Kasumi-1 (cell line): ENCODE results near the gene UGT3A1.
"Not testable (repeated sequence)": the region's sequence is repeated elsewhere in the genome, so short reads cannot be mapped to it uniquely, and the experiment has no call there.

ENCODE experiments used
- DNase-seq, 2 experiments: peaks; one replicate each; lab custom pipeline; 2025; lab: John Stamatoyannopoulos, UW

UGT3A1 gene, protein sequence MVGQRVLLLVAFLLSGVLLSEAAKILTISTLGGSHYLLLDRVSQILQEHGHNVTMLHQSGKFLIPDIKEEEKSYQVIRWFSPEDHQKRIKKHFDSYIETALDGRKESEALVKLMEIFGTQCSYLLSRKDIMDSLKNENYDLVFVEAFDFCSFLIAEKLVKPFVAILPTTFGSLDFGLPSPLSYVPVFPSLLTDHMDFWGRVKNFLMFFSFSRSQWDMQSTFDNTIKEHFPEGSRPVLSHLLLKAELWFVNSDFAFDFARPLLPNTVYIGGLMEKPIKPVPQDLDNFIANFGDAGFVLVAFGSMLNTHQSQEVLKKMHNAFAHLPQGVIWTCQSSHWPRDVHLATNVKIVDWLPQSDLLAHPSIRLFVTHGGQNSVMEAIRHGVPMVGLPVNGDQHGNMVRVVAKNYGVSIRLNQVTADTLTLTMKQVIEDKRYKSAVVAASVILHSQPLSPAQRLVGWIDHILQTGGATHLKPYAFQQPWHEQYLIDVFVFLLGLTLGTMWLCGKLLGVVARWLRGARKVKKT

DNA sequence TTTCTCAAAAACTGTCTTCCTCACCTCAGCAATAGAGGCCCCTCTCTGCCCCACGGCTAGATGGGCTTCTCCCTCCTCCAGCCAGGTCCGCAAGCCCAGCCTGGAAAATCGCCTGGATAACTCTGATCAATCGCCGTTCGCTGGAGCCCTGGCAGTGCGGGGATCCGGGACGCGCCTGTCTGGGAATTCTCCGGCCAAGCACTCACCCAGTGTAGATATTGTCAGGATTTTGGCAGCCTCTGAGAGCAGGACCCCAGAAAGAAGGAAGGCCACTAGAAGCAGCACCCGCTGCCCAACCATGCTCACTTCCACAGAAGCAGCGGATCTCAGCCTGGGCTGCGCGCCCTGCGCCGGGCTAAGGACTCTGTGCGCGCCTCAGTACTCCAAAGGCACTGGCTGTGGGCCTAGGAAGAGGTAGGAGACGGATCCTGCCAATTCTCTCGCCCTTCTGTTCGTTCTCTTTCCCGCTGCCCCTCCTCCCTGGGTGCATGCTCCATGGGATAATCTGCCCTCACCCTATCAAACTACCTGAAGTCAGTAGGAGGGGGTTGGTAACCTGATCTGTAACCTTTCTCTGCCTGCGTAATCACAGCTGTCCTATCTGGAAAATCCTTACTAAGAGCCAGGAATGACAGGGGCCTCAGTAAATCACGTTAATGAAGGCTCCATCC lies at the start of gene UGT3A1:
Gene UGT3A1 (minus strand): TSS at position 450 of the 671 bp plus-strand sequence. CDS start 150 bp downstream, at position 300.
- DNase-seq = no peak

DNA sequence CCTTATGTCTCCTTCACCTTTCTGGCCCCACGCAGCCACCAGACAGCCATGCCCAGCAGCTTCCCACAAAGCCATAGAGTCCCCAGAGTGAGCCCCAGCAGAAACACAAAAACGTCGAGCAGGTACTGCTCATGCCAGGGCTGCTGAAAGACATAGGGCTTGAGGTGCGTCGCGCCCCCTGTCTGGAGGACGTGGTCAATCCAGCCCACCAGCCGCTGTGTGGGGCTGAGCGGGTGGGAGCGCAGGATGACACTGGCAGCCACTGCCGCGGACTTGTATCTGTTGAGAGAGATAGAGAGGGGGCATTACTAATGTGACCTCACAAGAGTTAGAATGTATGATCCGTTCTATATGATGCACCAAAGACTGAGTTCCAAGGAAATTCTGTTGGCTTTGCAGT lies 44.5 kb upstream of the UGT3A1 start:
- DNase-seq = no peak

DNA sequence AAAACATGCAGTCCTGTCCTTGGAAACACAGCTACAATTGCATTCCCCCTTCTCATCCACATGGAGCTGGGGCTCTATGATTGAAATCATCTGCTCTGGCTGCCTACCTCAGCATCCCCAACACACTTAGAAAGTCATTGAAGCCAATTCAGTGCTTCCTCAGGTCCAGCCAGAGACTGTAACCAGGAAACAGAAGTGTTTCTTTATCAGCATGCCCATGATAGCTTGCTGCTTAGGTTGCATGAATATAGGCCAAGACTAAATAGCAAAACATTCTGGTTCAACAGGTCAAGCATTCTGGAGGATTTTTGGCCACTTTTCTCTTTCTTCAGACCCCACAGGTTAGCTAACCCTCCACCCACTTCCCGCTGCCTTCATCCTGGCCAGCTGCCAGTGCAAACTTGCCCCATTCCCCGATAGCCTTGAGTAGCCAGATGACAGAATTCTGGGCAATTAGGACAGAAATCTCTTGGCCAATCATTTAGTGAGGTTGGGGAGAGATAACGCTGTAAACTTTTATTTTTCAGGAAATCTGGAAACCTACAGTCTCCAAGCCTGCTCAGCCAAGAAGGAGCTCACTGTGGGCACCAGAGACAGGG lies 43.4 kb upstream of the UGT3A1 start:
- not testable (repeated sequence) for DNase-seq

DNA sequence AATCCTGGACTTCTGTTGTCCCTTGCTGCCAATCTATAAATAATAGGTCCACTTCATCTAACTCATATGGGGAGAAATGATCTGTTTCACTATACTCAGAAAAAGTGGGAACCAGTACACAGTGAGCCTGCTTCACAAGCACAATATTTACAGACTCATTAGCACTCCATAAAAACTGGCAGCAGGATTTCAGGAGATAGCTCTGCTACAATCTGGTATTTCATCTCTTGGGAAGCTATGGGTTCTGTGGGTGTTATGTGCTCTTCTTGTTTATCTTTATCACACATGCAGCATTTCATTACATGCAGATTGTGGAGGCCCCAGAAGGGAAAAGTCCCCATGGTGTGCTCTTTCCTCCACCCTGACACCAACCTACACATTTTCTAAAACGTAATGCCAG lies 42.3 kb upstream of the UGT3A1 start:
- DNase-seq = no peak

DNA sequence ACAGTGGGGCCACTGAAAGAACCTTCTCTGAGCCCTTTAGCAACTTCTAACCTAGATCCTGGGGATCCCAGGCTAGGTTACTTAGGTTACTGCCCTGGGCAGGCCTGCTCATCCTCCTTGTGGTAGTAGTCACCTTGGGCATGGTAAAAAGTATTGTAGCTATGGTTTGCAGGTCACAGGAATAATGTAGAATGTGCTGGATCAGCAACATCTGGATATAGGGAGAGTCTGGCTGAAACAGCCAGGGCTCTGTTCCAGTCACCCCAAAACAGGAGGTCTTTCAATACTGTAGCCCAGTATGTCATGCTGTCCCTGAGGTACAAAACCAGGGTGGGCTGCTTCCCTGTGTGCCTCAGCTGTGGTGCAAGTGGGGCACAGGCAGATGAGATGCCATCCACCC lies 41.9 kb upstream of the UGT3A1 start:
- DNase-seq = no peak

DNA sequence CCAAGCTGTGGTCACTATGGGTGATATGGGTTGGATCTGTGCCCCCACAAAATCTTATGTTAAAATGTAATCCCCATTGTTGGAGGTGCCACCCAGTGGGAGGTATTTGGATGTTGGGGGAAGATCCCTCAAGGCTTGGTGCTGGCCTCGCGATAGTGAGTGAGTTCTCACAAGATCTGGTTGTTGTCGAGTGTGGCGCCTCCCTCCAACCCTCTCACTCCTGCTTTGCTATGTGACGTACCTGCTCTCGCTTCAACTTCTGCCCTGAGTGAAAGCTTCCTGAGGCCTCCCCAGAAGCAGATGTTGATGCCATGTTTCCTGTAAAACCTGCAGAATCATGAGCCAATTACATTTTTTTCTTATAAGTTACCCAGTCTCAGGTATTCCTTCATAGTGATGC lies 40.0 kb upstream of the UGT3A1 start:
- DNase-seq = no peak

DNA sequence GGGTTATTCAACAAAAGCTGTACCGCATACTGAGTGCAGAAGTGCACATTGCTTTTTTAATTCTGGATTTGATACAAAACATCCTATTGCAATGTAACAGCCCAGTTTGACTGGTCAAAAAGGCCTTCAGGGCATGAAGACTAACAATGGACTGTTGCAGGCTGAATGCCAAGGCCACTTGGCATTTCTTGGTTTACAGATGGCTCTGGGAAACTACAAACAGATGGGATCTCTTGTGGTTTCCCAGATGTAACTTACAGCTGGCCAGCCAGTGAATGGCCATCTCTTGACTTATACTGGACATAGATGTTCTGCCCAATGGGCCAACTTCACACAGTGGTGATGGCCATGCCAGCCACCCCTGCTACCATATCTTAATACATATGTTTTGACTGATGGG lies 38.7 kb upstream of the UGT3A1 start:
- DNase-seq = no peak

DNA sequence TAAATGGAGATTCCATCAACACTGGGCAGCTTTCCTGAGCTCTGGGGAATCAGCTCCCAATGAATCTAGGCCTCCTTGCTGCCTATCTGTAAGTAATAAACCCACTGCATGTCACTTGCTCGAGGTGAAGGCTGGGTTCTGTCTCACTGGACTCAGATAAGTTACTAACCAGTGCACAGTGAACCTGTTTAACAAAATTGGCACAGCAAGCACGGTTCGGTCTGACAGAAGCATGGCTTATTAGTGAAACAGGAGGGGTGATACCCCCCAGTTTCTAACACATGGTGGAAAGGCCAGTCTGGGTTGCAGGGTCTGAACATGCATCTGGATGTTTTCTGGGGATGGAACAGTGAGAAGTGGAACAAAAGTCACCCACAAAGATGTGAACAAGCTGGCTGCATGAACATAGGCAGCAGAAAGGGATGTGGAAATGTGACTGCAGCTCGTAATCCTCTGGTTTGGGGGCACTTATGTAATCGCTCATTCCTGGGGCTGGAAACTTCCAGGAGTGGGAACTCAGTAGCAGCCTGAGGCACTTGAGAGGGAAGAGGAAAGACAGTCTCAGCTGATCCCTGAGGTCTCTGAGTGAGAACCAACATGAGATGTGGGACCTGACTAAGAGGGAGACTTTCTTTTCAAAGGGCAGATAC lies 37.8 kb upstream of the UGT3A1 start:
- DNase-seq = no peak

DNA sequence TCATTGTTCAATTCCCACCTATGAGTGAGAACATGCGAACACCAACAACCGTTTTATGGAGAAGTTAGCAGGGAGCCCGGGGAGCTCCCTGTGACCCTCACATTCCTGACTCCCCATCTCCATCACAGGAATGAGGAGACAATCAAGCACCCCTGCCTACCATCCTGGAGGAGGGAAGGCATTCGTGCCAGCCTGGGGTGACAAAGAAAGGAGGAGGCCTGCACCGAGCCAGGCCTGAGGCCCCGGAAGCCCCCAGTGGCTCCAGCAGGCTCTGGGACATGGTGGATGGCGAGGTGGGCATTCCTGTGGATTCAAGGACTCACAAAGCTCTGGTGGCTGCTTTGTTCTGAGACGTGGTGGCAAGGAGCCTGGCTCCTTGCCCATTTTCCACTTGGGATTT lies 36.5 kb upstream of the UGT3A1 start:
- no peak for DNase-seq

DNA sequence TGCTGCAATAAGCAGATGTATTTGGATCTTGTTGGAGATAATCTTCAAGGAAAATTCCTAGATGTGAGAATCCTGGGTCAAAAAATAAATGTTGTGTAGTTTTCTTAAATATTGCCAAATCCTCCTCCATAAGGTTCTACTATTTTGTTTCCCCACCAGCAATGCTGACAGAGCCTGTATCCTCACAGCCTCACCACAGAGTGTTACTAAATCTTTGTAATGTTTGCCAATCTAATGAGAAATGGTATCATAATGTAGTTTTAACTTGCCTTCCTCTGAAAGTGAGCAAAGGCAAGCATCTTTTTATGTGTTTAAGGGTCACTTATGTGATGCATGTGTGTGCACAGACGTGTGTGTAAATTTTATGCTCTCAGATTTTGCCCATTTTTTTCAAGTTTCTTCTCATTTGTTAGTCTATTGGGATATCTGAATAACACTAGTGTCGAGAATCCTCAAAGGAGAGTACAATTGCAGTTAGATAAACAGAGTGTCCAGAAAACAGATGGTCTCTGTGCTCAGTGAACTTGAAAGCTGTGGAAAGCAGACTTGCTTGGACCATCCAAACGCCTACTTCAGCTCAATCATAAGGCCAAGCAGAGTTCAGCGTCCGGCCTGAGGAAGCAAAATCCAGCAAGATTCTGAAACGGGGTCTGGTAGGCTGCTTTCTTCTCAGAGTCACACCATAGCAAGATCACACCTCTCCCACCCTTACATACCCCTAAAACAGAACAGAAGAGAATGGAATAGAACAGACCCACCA lies 35.7 kb upstream of the UGT3A1 start:
- DNase-seq = no peak

DNA sequence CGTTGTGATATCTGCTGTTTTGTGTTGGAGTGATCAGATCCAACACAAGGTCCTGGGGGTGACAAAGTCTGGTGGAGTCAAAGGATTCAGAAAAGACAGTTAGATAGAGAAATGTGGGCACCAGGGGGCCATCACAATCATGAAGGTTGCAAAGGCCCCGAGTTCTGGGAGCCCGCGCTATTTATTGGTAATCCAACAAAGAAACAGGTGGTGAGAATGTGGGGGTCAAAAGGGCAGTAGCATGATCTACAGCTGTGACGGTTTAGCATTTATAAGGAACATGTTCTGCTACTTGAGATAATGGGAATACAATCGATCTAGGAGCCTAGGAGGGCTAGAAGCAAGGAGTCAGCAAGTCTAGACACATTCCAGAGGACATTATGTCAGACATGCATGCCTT lies 31.1 kb upstream of the UGT3A1 start:
- DNase-seq = not testable (repeated sequence)

DNA sequence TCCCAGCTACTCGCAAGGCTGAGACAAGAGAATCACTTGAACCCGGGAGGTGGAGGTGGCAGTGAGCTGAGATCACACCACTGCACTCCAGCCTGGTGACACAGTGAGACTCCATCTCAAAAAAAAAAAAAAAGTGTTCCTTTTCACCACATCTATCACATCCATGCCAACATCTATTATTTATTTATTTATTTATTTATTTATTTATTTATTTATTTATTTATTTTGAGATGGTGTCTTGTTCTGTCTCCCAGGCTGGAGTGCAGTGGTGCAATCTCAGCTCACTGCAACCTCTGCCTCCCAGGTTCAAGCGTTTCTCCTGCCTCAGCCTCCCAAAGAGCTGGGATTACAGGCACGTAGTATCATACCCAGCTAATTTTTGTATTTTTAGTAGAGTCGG lies 28.4 kb upstream of the UGT3A1 start:
- DNase-seq = not testable (repeated sequence)

DNA sequence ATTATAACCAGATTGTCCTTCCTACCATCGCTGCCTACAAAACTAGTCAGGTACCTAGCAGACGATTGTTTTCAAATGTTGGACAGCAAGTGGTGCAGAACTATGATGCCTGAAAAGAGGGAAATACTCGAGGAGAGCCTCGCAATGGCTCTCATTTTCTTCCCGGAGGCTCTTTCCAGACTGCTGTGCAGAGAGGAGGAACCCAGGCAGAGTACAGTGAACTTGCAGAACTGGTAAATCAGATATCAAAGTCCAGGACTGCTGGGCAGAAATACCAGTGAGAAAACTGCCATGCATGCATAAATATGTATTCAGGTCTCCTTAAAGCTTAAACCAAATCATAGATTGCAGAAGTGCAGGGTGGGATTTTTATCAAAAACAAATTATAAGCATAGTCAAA lies 26.4 kb upstream of the UGT3A1 start:
- no peak for DNase-seq

DNA sequence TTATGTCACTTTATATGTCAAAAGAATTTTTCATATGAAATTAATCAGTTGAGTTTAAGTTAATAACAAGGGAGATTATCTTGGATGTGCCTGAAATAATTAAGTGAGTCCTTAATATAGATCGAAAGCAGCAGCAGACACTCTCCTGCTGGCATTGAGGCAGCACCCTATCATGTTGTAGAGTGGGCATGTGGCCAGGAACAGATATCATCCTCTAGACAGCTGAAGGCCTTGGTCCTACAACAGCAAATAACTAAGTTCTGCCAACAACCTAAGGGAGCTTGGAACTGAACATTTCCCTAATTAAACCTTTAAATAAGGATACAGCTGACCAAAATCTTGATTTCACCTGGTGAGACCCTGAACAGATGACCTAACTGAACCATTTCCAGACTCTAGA lies 25.8 kb upstream of the UGT3A1 start:
- no peak for DNase-seq

DNA sequence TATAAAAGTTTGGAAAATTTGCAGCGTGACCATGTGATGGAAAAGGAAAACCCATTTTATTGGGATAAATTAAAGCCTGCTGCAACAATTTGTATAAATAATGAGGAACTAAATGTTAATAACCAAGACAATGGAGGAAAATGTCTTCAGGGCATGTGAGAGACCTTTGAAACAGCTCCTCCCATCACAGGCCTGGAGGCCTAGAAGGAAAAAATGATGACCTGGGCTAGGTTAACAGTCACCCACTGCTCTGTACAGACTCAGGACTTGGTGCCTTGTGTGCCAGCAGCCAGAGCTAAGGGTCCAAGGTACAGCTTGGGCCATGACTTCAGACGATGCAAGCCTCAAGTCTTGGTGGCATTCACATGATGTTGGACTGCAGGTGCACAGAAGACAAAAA lies 22.0 kb upstream of the UGT3A1 start:
- DNase-seq = no peak

DNA sequence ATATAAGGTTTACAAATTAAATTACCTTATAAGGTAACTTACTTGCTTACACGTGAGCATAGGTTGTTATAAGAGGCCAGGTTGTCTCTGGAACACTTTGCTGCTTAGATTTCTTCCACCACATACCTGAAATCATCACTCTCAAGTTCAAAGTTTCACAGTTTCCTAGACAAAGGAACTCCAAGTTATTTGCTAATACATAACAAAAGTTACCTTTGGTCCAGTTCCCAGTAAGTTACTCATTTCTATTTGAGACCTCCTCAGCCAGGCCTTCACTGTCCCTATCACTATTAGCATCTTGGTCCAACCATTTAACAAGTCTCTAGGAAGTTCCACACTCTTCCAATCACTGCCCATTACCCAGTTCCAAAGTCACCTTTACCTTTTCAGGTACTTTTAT lies 18.5 kb upstream of the UGT3A1 start:
- no peak for DNase-seq

DNA sequence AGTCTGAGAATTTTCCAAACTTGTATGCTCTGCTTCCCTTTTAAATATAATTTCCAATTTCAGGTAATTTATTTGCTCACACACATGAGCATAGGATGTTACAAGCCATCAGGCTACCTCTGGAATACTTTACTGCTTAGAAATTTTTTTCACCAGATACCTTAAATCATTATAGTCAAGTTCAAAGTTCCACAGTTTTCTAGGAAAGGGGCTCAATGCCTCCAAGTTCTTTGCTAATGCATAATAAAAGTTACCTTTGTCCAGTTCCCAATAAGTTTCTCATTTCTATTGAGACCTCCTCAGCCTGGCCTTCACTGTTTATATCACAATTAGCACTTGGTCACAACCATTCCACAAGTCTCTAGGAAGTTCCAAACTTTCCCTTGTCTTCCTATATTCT lies 16.2 kb upstream of the UGT3A1 start:
- DNase-seq = no peak

DNA sequence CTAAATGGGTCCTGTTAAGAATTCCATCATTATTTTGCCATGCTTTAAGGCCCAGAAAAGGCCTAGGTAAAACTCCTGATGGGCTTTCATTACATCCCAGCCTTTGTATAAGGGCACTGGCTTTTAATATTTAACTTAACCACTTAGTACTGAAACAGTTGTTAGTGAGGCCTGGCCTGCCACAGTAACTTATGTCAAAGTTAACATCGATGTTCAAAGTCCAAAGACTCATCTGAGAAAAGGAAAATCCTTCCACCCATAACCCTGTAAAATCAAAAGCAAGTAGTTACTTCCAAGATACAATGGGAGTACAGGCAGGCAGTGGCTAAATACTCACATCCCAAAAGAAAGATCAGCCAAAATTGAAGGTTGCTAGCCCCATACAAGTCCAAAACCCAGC lies 15.0 kb upstream of the UGT3A1 start:
- DNase-seq = no peak

DNA sequence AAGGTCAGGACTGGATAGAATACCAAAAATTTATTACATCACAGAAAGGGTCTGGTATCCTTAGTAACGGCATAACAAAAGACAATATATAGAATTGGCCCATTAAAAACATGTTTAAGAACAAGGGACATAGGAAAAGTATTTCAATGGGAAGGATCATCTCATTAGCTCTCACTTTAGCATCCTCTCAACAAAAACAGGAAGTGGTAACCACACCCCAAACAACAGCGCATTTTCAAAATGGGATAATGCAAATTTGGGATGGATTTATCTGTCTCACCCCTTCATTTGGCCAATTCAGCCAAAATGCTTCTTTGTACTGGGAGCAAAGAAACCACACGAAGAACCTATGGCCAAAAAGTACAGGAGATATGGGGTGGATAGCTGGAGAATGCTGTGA lies 9.8 kb upstream of the UGT3A1 start:
- DNase-seq = no peak

DNA sequence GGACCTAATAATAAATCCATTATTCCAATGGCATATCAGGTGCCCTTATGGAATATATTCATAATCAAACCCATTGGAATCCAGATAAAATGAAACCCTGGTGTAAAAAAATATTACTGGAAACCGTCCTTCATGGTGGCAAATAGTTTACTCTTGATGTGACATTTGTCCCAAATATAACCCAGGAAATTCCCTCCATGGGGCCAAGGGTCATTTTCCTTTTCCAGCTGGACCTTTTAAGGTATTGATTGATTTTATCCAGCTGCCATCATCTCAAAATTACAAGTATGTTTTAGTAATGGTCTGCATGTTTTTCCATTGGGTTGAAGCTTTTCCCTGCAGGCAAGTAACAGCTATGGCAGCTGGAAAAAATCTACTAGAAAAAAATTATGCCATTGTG lies 8.4 kb upstream of the UGT3A1 start:
- no peak for DNase-seq

DNA sequence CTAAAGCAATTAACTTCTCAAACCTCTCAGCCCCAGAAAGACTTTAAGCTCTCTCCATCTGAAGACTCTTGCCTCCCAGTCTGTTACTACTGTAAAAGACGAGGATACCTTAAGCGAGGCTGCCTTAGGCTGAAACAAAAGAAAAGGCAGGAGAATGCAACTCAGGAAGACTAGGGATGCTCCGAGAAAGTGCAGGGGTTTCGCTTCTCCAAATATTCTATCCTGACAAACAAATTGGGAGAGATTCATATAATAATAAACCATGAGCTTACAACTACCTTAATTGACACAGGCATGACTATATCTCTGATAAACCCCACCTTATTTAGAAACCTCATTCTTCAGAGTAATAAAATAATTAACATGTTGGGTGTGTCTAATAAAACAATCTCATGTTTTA lies 4.9 kb upstream of the UGT3A1 start:
- no peak for DNase-seq

DNA sequence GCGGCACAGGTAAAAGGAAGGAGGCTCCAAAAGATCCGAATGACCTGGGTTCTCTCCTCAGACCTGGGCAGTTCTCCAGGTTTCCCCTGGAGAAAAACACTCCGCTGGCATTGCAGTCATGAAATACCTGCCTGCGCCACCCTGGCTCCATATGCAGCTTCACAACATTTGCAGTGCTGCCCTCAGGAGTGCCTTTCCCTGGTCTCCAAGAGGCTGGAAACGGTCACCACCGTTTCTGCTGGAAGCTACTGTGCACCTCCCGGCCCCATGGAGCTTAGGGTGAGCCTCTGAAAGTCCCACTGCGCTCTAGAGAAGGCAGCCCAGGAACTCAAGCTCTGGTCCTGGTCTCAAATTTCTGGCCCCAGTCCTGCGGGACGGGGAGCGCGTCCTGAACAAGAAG lies 670 bp downstream of the UGT3A1 start:
- no peak for DNase-seq
